Measurements from ENCODE around the gene PHACTR1. TPM values are rescaled to one million over a fixed set of nuclear protein-coding genes. Genes with fewer than 3 reads are reported as not detected.

The PHACTR1 gene
- total and polyA plus RNA-seq, 2 experiments from 2014 or later: 11.2 to 33.9 TPM

GRCh38 chr6:12963567-12963966 is 247.0 kb downstream of the PHACTR1 start:
- Histone ChIP-seq H3K9me3 (ENCODE audit: low read depth) (no peaks in the 10 kb centered on the region), H3K27me3 (peaks cover 2% of the 10 kb centered on the region), H3K4me3 (no peak overlapping the region), H3K36me3 (no peaks in the 10 kb centered on the region), H3K4me1 (ENCODE audit: low read depth) (peaks cover 24% of the 10 kb centered on the region), H3K27ac (no peak overlapping the region)
- TF ChIP-seq CTCF (IDR thresholded peaks at IDR 0.05; ENCODE audit: low read depth, low read length): no peak
- DNase-seq (ENCODE audit: low read depth in 1 of 2, low spot score in 1 of 2): no peak

GRCh38 chr6:12967686-12968085 is 251.1 kb downstream of the PHACTR1 start:
- H3K27me3 ChIP-seq: no peaks in the 10 kb centered on the region
- no peaks in the 10 kb centered on the region for H3K36me3 ChIP-seq
- no peak for TF ChIP-seq CTCF (IDR thresholded peaks at IDR 0.05; ENCODE audit: low read depth, low read length)
- H3K4me3 ChIP-seq: no peak overlapping the region
- peak in 1 of 2 donors; percentile 57 for DNase-seq (ENCODE audit: low read depth in 1 of 2, low spot score in 1 of 2)
- peaks cover 25% of the 10 kb centered on the region for H3K4me1 ChIP-seq (ENCODE audit: low read depth)
- no peaks in the 10 kb centered on the region for H3K9me3 ChIP-seq (ENCODE audit: low read depth)
- no peak overlapping the region for H3K27ac ChIP-seq

- TF ChIP-seq CTCF (IDR thresholded peaks at IDR 0.05; ENCODE audit: low read depth, low read length): no peak
These were observed 251.7 kb downstream of the PHACTR1 start for GRCh38 chr6:12968290-12968689.

DNA sequence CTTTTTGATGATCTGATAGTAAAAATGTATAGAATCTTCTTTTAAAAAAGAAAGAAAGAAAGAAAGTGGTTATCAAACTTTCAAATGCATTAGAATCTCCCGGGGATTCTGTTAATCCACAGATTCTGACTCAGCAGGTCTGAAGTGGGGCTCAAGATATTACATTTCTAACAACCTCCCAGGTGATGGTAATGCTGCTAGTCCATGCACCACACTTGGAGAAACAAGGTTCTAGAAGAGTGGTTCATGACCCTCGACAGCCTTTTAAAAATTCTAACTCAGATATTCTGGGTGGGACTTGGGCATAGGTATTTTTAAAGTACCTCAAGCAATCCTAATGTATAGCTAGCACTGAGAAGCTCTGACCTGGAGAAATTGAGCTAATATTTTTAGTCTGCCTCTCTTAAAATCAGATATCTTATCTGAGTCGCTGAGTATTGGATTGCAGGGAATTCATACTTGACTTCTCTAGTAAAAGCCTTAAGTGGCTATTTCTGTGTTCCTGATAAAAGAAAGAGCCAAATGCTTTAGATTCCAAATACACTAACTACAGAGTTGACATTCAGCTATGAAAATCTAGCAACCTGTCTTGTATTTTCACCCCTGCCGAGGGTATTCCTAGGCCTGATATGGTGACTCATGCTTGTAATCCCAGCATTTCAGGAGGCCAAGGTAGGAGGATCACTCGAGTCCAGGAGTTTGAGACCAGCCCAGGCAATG is 252.4 kb downstream of the PHACTR1 start:
- Histone ChIP-seq H3K27me3 (no peaks in the 10 kb centered on the region), H3K4me3 (no peak overlapping the region), H3K9me3 (ENCODE audit: low read depth) (no peaks in the 10 kb centered on the region), H3K36me3 (no peaks in the 10 kb centered on the region), H3K4me1 (ENCODE audit: low read depth) (peaks cover 29% of the 10 kb centered on the region), H3K27ac (peak overlapping the region; percentile 81)
- no peak for TF ChIP-seq CTCF (IDR thresholded peaks at IDR 0.05; ENCODE audit: low read depth, low read length)
- peak in 1 of 2 donors; percentile 75 for DNase-seq (ENCODE audit: low read depth in 1 of 2, low spot score in 1 of 2)

More at GRCh38 chr6:12968290-12968689, 251.7 kb downstream of the PHACTR1 start:
- DNase-seq (ENCODE audit: low read depth in 1 of 2, low spot score in 1 of 2): no peak
- Histone ChIP-seq H3K27me3 (no peaks in the 10 kb centered on the region), H3K27ac (peak overlapping the region; percentile 81), H3K36me3 (no peaks in the 10 kb centered on the region), H3K4me3 (no peak overlapping the region), H3K4me1 (ENCODE audit: low read depth) (peaks cover 29% of the 10 kb centered on the region), H3K9me3 (ENCODE audit: low read depth) (no peaks in the 10 kb centered on the region)

DNA sequence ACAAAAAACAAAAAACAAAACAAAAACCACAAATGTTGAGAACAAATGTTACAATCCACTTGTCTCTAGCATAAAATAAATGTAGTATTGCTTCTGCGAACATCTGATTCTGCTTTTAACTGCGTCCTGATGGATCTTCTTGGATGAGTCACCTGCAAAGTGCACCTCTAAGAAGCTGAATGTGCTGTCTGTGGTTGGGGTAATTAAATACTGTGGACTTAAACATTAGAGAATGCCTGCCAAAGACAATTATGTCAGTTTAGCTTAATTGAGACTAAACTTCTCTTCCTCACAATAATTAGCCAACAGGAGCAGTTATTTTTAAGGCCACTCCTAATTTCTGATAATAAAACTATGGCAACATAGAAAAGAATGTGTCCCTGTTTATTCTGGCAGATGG is 253.4 kb downstream of the PHACTR1 start:
- TF ChIP-seq CTCF (IDR thresholded peaks at IDR 0.05; ENCODE audit: low read depth, low read length): no peak
- no peaks in the 10 kb centered on the region for H3K27me3 ChIP-seq
- peaks cover 32% of the 10 kb centered on the region for H3K4me1 ChIP-seq (ENCODE audit: low read depth)
- DNase-seq (ENCODE audit: low read depth in 1 of 2, low spot score in 1 of 2): no peak
- H3K36me3 ChIP-seq: no peaks in the 10 kb centered on the region
- H3K27ac ChIP-seq: peak overlapping the region; percentile 81
- H3K9me3 ChIP-seq (ENCODE audit: low read depth): no peaks in the 10 kb centered on the region
- no peak overlapping the region for H3K4me3 ChIP-seq
